Mucosa of rectum (tissue), 2 donors: ENCODE results near the gene CDH13.

ENCODE experiments used
- H3K27ac ChIP-seq, 2 donors: one replicate each; pipeline ENCODE4 v1.7.0; 2013; ENCODE audit warnings: inconsistent platforms in 2 of 2, low read depth in 2 of 2, low read length in 2 of 2
- H3K27me3 ChIP-seq, 2 donors: one replicate each; pipeline ENCODE4 v1.7.0; 2013; ENCODE audit warnings: low read length in 2 of 2; ENCODE audit not compliant: control insufficient read depth in 2 of 2, insufficient read depth in 2 of 2
- H3K36me3 ChIP-seq, 2 donors: one replicate each; pipeline ENCODE4 v1.7.0; 2013; ENCODE audit warnings: low read length in 2 of 2; ENCODE audit not compliant: control insufficient read depth in 2 of 2, insufficient read depth in 2 of 2
- H3K4me1 ChIP-seq, 2 donors: one replicate each; pipeline ENCODE4 v1.7.0; 2013; ENCODE audit warnings: low read length in 2 of 2, mild to moderate bottlenecking in 1 of 2; ENCODE audit not compliant: control insufficient read depth in 2 of 2, insufficient read depth in 2 of 2
- H3K4me3 ChIP-seq, 2 donors: one replicate each; pipeline ENCODE4 v1.7.0; 2013; ENCODE audit warnings: low read length in 2 of 2
- H3K9ac ChIP-seq, 2 donors: one replicate each; pipeline ENCODE4 v1.7.0; 2013; ENCODE audit warnings: low read length in 2 of 2, low read depth in 1 of 2, mild to moderate bottlenecking in 1 of 2
- H3K9me3 ChIP-seq, 2 donors: one replicate each; pipeline ENCODE4 v1.7.0; 2013; ENCODE audit warnings: low read length in 2 of 2; ENCODE audit not compliant: control insufficient read depth in 2 of 2
- donor health status: healthy.
- donor health status: Normal muscosa, but diverticular disease.

The CDH13 gene

GRCh38 chr16:83807327-83807709 lies 1180.5 kb downstream of the CDH13 start:
- H3K36me3 ChIP-seq = peaks cover 0 to 13% of the 10 kb centered on the region in 2 donors
- peaks cover 6 to 8% of the 10 kb centered on the region in 2 donors for H3K4me1 ChIP-seq
- H3K4me3 ChIP-seq = peak overlapping the region; percentile 91 to 95
- peak overlapping the region; percentile 17 to 31 for H3K27ac ChIP-seq
- no peaks in the 10 kb centered on the region for H3K9me3 ChIP-seq
- no peak overlapping the region for H3K9ac ChIP-seq
- H3K27me3 ChIP-seq = no peaks in the 10 kb centered on the region

DNA sequence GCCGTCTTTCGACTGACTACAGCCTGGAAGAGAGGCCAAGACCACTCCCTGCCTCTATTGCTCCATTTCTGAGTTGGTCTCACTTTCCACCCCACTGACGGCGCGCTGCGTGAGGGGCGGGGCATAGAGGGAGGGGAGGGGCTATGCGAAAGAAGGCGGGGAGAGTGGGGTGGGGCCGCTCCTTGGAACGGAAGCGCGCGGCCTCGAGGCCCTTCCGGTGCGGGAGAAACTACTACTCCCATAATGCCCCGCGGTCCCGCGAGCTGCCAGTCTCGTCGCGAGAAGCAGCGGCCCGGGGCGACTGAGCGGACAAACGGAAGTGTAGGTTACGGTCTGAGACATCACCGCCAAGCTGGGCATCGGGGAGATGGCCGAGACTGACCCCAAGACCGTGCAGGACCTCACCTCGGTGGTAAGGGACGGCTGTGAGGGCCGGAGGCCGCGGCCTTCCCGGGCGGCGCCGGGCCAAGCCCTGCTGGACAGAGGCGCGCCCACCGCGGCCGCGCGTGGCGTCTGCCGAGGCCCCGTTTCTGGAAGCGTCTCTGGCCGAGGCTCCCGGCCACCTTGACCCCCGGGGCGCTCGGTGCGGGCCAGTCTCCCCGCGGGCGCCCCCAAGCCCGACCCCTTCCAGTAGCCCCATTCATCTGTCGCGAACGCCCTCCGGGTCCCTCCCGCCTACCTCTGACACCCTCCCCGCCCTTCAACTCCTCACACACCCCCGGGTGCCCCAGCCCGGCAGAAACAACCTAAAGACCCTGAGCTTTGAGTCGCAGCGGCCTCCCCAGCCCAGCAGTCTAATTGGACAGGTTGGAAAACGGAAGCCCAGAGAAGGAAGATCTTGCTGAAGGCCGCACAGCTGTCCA lies 1181.2 kb downstream of the CDH13 start, which contains the start of gene HSBP1:
TSS of gene HSBP1 (plus strand) at position 269 of the 863 bp plus-strand sequence. CDS start at position 368, 99 bp downstream.
- Histone ChIP-seq H3K4me1 (peaks cover 6 to 8% of the 10 kb centered on the region in 2 donors), H3K27ac (peak within 1 kb of the TSS; percentile 69 to 75), H3K27me3 (no peaks in the 10 kb centered on the region)

DNA sequence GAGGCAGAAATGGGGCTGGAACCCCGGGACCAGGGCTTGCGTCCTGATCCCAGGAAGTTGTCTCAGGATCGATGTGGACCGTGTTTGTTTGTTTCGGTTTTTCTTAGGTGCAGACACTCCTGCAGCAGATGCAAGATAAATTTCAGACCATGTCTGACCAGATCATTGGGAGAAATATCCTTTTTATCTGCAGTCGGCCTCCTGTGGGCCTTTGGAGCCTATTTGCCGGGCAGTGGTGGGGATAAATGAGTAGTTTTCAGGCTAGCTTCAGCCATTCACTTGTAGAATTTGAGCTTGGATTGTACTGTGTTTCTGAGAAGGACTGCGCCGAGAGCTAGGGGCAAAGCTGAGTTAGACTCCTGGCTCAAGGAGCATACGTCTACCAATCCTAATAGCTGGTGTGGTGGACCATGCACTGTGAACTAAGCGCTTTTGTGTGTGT lies 1181.8 kb downstream of the CDH13 start:
- H3K4me1 ChIP-seq = peaks cover 6 to 8% of the 10 kb centered on the region in 2 donors
- H3K9me3 ChIP-seq = no peaks in the 10 kb centered on the region
- H3K9ac ChIP-seq = peak overlapping the region; percentile 84 to 86
- peaks cover 5 to 19% of the 10 kb centered on the region in 2 donors for H3K36me3 ChIP-seq
- H3K27me3 ChIP-seq = no peaks in the 10 kb centered on the region
- peak overlapping the region; percentile 91 to 95 for H3K4me3 ChIP-seq
- H3K27ac ChIP-seq = peak overlapping the region; percentile 69 to 75

More for the DNA sequence above, 1181.2 kb downstream of the CDH13 start, which contains the start of gene HSBP1:
- Histone ChIP-seq H3K4me3 (peak within 1 kb of the TSS; percentile 91 to 95), H3K36me3 (peaks cover 4 to 18% of the 10 kb centered on the region in 2 donors), H3K9me3 (no peaks in the 10 kb centered on the region), H3K9ac (peak within 1 kb of the TSS; percentile 84 to 86)

DNA sequence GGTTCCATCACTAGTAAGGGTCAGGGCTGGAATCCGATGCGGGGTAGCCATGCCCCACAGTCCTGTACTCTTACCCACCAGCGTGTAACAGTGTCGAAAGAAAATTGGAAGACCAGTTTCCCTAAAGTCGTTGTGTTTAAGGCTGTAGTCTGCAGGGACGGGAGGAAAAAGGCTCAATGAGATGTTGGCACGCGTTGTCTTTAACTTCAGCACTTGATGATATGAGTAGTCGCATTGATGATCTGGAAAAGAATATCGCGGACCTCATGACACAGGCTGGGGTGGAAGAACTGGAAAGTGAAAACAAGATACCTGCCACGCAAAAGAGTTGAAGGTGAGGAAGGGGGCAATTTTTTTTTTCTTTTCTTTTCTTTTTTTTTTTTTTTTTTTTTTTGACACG lies 1182.3 kb downstream of the CDH13 start:
- no peaks in the 10 kb centered on the region for H3K27me3 ChIP-seq
- peaks cover 6 to 11% of the 10 kb centered on the region in 2 donors for H3K4me1 ChIP-seq
- no peak overlapping the region for H3K27ac ChIP-seq
- peaks cover 5 to 19% of the 10 kb centered on the region in 2 donors for H3K36me3 ChIP-seq
- no peaks in the 10 kb centered on the region for H3K9me3 ChIP-seq
- peak overlapping the region; percentile 91 to 95 for H3K4me3 ChIP-seq
- H3K9ac ChIP-seq = no peak overlapping the region

GRCh38 chr16:83810901-83811300 lies 1184.1 kb downstream of the CDH13 start:
- no peaks in the 10 kb centered on the region for H3K9me3 ChIP-seq
- peaks cover 6 to 14% of the 10 kb centered on the region in 2 donors for H3K4me1 ChIP-seq
- H3K27me3 ChIP-seq = no peaks in the 10 kb centered on the region
- no peak overlapping the region for H3K4me3 ChIP-seq
- no peak overlapping the region for H3K9ac ChIP-seq
- H3K36me3 ChIP-seq = peaks cover 5 to 19% of the 10 kb centered on the region in 2 donors
- H3K27ac ChIP-seq = no peak overlapping the region

DNA sequence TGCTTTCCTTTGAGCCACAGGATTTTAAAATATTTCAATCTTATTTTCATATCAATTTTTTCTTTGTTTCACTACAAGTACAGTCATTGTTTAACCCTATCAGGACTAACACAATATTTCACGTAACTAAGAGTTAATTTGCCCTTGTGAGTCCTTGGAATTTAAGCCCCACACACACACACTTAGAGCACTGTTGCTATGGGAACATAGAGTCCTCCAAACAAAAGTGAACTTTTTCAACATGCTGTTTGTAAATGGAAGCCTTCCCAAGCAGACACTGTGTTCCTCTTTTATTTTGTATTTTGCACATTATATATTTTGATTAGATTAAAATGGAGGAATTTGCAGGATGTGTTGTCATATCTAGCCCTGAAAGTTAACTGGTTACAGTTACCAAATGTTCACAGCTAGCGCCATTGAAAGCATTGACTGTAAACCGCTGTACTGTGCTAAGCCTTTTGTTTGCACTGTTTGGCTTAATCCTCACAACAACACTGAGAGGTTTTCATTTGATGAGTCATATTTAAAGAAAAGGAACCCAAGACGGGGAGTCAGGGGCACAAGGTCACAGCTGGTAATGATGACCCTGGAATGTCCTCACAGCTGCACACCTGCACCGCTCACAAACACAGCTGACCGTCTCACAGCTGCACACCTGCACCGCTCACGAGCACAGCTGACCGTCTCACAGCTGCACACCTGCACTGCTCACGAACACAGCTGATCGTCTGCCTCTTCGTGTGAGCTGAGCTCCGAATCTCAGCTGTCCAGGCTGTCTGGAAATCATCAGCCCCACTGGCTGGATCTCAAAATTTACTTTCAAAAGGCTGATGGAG lies 1187.3 kb downstream of the CDH13 start:
- Histone ChIP-seq H3K27ac (peak overlapping the region in 1 of 2 donors; percentile 16), H3K4me3 (no peak overlapping the region), H3K27me3 (no peaks in the 10 kb centered on the region), H3K9ac (no peak overlapping the region), H3K9me3 (no peaks in the 10 kb centered on the region), H3K36me3 (peaks cover 5 to 19% of the 10 kb centered on the region in 2 donors), H3K4me1 (peaks cover 2 to 8% of the 10 kb centered on the region in 2 donors)

GRCh38 chr16:83814659-83814985 lies 1187.9 kb downstream of the CDH13 start:
- Histone ChIP-seq H3K4me1 (peaks cover 0 to 5% of the 10 kb centered on the region in 2 donors), H3K9me3 (no peaks in the 10 kb centered on the region), H3K9ac (no peak overlapping the region), H3K36me3 (peaks cover 5 to 19% of the 10 kb centered on the region in 2 donors), H3K4me3 (no peak overlapping the region), H3K27ac (no peak overlapping the region), H3K27me3 (no peaks in the 10 kb centered on the region)

- no peak overlapping the region for H3K4me3 ChIP-seq
- peaks cover 0 to 5% of the 10 kb centered on the region in 2 donors for H3K4me1 ChIP-seq
- peaks cover 5 to 8% of the 10 kb centered on the region in 2 donors for H3K36me3 ChIP-seq
- H3K27me3 ChIP-seq = no peaks in the 10 kb centered on the region
- no peak overlapping the region for H3K27ac ChIP-seq
- H3K9me3 ChIP-seq = no peaks in the 10 kb centered on the region
- no peak overlapping the region for H3K9ac ChIP-seq
Measured at GRCh38 chr16:83817022-83817421, 1190.3 kb downstream of the CDH13 start.

DNA sequence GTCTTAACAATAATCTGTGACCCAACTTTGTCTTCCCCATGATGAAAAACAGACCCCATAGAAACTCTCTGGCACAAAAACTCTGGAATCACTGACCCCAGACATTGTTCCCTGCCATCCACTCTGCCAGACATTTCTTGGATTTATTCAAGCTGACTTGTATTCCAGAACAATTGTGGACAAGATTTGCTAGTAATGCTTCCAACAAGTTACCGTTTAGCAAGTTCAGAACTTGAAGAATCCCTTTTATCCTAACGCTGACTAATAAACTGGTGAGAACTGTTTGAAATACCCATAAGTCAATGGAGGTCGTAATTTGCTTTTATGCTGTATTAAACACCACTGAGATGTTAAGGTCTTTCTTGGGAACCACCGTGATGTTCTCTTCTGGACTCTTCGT lies 1191.5 kb downstream of the CDH13 start:
- no peak overlapping the region for H3K4me3 ChIP-seq
- H3K27ac ChIP-seq = no peak overlapping the region

DNA sequence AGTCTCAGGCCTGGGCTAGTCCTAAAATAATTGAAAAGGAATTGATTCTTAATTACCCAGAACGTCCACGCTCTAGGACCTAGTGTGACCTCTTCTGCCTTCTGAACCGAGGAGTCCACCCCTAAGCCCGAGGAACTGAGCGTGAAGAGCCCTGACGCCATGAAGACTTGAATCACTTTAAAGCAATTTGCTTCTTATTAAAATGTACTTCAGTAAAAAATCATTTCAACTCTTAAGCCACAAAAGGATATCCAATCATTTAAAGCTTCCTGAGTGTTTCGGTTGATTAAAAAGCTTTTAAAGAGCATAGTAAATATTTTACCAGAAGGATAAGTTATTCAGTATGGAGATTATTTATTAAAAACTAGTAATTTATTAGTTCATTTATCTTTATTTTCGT lies 1192.6 kb downstream of the CDH13 start:
- Histone ChIP-seq H3K4me1 (peaks cover 0 to under 1% of the 10 kb centered on the region in 2 donors), H3K9me3 (no peaks in the 10 kb centered on the region), H3K27ac (no peak overlapping the region), H3K36me3 (no peaks in the 10 kb centered on the region), H3K4me3 (no peak overlapping the region), H3K9ac (no peak overlapping the region), H3K27me3 (no peaks in the 10 kb centered on the region)

More for the DNA sequence above, 1191.5 kb downstream of the CDH13 start:
- H3K9ac ChIP-seq = no peak overlapping the region
- no peaks in the 10 kb centered on the region for H3K27me3 ChIP-seq
- H3K4me1 ChIP-seq = peaks cover 0 to 5% of the 10 kb centered on the region in 2 donors
- no peaks in the 10 kb centered on the region for H3K36me3 ChIP-seq
- H3K9me3 ChIP-seq = no peaks in the 10 kb centered on the region
